GM23338 (cell line): Measurements from ENCODE around the gene HOATZ. TPM values are rescaled to one million over a fixed set of nuclear protein-coding genes. Genes with fewer than 3 reads are reported as not detected.

Experiments
- ATAC-seq: fragments of 200-7000 bp; cut with Tn5 transposase; 3 replicates; pipeline ENCODE4 v1.9.1; 2020
- DNase-seq: peaks from one replicate; pipeline ENCODE4 v3.0.0-alpha.2; 2015; ENCODE audit warnings: low spot score
- H2AFZ ChIP-seq: fragments of 200-600 bp; sonication (generic); 2 replicates; pipeline ENCODE4 v1.8.0; 2016; ENCODE audit warnings: antibody characterized with exemption, mild to moderate bottlenecking, moderate library complexity
- H3F3A ChIP-seq: fragments of 200-600 bp; sonication (generic); replicated peaks from 2 replicates; pipeline ENCODE4 v1.8.0; 2017; ENCODE audit warnings: antibody characterized with exemption, mixed run types, low read depth
- H3K27ac ChIP-seq: fragments of 200-600 bp; sonication (generic); 2 replicates; pipeline ENCODE4 v1.6.1; 2016; ENCODE audit warnings: low read depth
- H3K27me3 ChIP-seq: fragments of 200-600 bp; sonication (generic); 2 replicates; pipeline ENCODE4 v1.8.0; 2016; ENCODE audit warnings: mild to moderate bottlenecking, mixed run types, moderate library complexity; ENCODE audit not compliant: insufficient read depth
- H3K36me3 ChIP-seq: fragments of 200-600 bp; sonication (generic); 2 replicates; pipeline ENCODE4 v1.8.0; 2016; ENCODE audit warnings: mild to moderate bottlenecking; ENCODE audit not compliant: insufficient read depth
- H3K4me1 ChIP-seq: fragments of 200-600 bp; sonication (generic); 2 replicates; pipeline ENCODE4 v1.8.0; 2016; ENCODE audit warnings: mild to moderate bottlenecking, moderate library complexity; ENCODE audit not compliant: insufficient read depth
- H3K4me2 ChIP-seq: fragments of 200-600 bp; sonication (generic); 2 replicates; pipeline ENCODE4 v1.7.1; 2017; ENCODE audit warnings: mixed run types
- H3K4me3 ChIP-seq: fragments of 200-600 bp; sonication (generic); 2 replicates; pipeline ENCODE4 v1.6.1; 2016; ENCODE audit warnings: mixed run types
- H3K79me2 ChIP-seq: fragments of 200-600 bp; sonication (generic); replicated peaks from 2 replicates; pipeline ENCODE4 v1.8.0; 2017; ENCODE audit warnings: mild to moderate bottlenecking; ENCODE audit not compliant: insufficient read depth
- H3K9me2 ChIP-seq: fragments of 200-600 bp; sonication (generic); 2 replicates; pipeline ENCODE4 v1.8.0; 2017; ENCODE audit not compliant: insufficient read depth
- H4K20me1 ChIP-seq: fragments of 200-600 bp; sonication (generic); replicated peaks from 2 replicates; pipeline ENCODE4 v1.8.0; 2017; ENCODE audit warnings: mild to moderate bottlenecking; ENCODE audit not compliant: insufficient read depth
- H3K27ac Mint-ChIP-seq: 2 replicates; pipeline ENCODE4 v1.8.0; 2020; ENCODE audit warnings: inconsistent platforms, mild to moderate bottlenecking, moderate library complexity, mixed read lengths
- H3K27me3 Mint-ChIP-seq: 3 replicates; pipeline ENCODE4 v1.8.0; 2022; ENCODE audit warnings: low read depth, mild to moderate bottlenecking, moderate library complexity, mixed read lengths, inconsistent platforms; ENCODE audit not compliant: insufficient read depth, poor library complexity
- H3K36me3 Mint-ChIP-seq: 3 replicates; pipeline ENCODE4 v1.8.0; 2021; ENCODE audit warnings: low read depth, mild to moderate bottlenecking, inconsistent platforms, moderate library complexity, mixed read lengths
- H3K4me1 Mint-ChIP-seq: 3 replicates; pipeline ENCODE4 v1.8.0; 2020; ENCODE audit warnings: mild to moderate bottlenecking, inconsistent platforms, mixed read lengths
- H3K4me3 Mint-ChIP-seq: 3 replicates; pipeline ENCODE4 v1.8.0; 2021; ENCODE audit warnings: moderate library complexity, mild to moderate bottlenecking, inconsistent platforms, mixed read lengths
- H3K9me3 Mint-ChIP-seq: 3 replicates; pipeline ENCODE4 v1.8.0; 2020; ENCODE audit warnings: moderate library complexity, mild to moderate bottlenecking, inconsistent platforms, mixed read lengths
- EZH2 ChIP-seq: fragments of 200-600 bp; sonication (generic); IDR thresholded peaks from one replicate; pipeline ENCODE4 v1.8.0; 2017; ENCODE audit warnings: antibody characterized with exemption, mild to moderate bottlenecking, low read depth; ENCODE audit not compliant: unreplicated experiment
- EZH2phosphoT487 ChIP-seq: fragments of 200-600 bp; sonication (generic); IDR thresholded peaks from one replicate; pipeline ENCODE4 v1.8.1; 2018; ENCODE audit warnings: antibody characterized with exemption; ENCODE audit not compliant: unreplicated experiment
- NANOG ChIP-seq: IDR thresholded peaks from 2 replicates; pipeline ENCODE4 v1.6.1; 2016; ENCODE audit warnings: antibody characterized with exemption, borderline replicate concordance
- STAT1 ChIP-seq: IDR thresholded peaks from one replicate; pipeline ENCODE4 v1.6.1; 2016; ENCODE audit warnings: antibody characterized with exemption; ENCODE audit not compliant: unreplicated experiment
- ZNF114 ChIP-seq: fragments of 250-450 bp; sonication (Bioruptor Pico); IDR thresholded peaks from 2 replicates; pipeline ENCODE4 v1.5.0; 2020; ENCODE audit warnings: mild to moderate bottlenecking, moderate library complexity
- ZNF331 ChIP-seq: fragments of 250-450 bp; sonication (Bioruptor Pico); IDR thresholded peaks from 2 replicates; pipeline ENCODE4 v1.5.0; 2020; ENCODE audit warnings: low read depth, mild to moderate bottlenecking, moderate library complexity
- polyA plus RNA-seq: library from polyadenylated mRNA; unstranded; fragments of >200 nt; fragmentation: Nextera tagmentation; extraction: Ambion mirVana; gene quantifications from 2 replicates; pipeline ENCODE4 v1.2.1, GENCODE V29; 2016
- total RNA-seq: library from RNA; depleted of rRNA; stranded (reverse); fragments of >200 nt; shearing (Covaris generic); gene quantifications from 2 replicates; pipeline ENCODE4 v1.2.3, GENCODE V29; 2014
- TF ChIP-seq, protein P1 (sequence below): fragments of 250-450 bp; sonication (Bioruptor Pico); IDR thresholded peaks from 2 replicates; pipeline ENCODE4 v1.5.0; 2020; ENCODE audit warnings: mild to moderate bottlenecking, moderate library complexity
- TF ChIP-seq, protein P2 (sequence below), 2 experiments: fragments of 200-600 bp in 1 of 2; sonication (generic) in 1 of 2; conservative IDR thresholded peaks; 2 replicates each; pipeline versions ENCODE4 v1.5.1 to v1.6.1; 2016 to 2017; ENCODE audit warnings: antibody characterized with exemption in 2 of 2, low read depth in 2 of 2, mild to moderate bottlenecking in 2 of 2, moderate library complexity in 1 of 2
- TF ChIP-seq, protein P3 (sequence below): IDR thresholded peaks from 2 replicates; pipeline ENCODE4 v1.6.1; 2016; ENCODE audit warnings: antibody characterized with exemption
- TF ChIP-seq, protein P4 (sequence below): IDR thresholded peaks from one replicate; pipeline ENCODE4 v1.6.1; 2018; ENCODE audit warnings: antibody characterized with exemption; ENCODE audit not compliant: unreplicated experiment

HOATZ gene
- total and polyA plus RNA-seq, 2 experiments from 2014 or later = not detected

DNA sequence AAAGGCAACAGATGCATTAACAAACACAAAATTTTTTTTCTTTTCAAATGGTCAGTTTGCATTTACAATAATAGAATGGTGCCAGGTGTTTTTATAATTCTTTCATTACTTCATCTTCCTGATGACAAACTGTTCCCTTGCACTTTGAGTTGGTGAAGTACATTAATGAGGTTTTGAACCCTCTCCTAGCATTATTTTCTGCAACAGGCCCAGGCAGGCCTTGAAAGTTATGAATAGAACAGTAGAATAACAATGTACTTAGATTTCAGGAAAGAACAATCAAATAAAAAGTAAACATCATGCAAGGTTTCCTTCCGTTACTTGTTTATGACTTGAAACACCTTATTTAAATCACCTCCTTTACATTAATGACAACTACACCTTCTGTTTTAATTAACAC lies 12.0 kb upstream of the HOATZ start:
- H3K4me1 Mint-ChIP-seq = peaks cover 7% of the 10 kb centered on the region; the same call in 2 of the 3 replicates
- ATAC-seq (no peak), DNase-seq (no peak)
- no peak overlapping the region for H2AFZ ChIP-seq
- no peak overlapping the region for H3K27ac ChIP-seq
- no peaks in the 10 kb centered on the region for H3K9me3 Mint-ChIP-seq
- no peak overlapping the region for H3K27ac Mint-ChIP-seq
- no peaks in the 10 kb centered on the region for H3F3A ChIP-seq
- H3K27me3 Mint-ChIP-seq = peaks cover 2% of the 10 kb centered on the region
- H3K27me3 ChIP-seq = no peaks in the 10 kb centered on the region
- no peak for TF ChIP-seq ZNF331 (CRISPR knock-in tag)
- no peak for TF ChIP-seq EZH2
- TF ChIP-seq, protein P1, sequence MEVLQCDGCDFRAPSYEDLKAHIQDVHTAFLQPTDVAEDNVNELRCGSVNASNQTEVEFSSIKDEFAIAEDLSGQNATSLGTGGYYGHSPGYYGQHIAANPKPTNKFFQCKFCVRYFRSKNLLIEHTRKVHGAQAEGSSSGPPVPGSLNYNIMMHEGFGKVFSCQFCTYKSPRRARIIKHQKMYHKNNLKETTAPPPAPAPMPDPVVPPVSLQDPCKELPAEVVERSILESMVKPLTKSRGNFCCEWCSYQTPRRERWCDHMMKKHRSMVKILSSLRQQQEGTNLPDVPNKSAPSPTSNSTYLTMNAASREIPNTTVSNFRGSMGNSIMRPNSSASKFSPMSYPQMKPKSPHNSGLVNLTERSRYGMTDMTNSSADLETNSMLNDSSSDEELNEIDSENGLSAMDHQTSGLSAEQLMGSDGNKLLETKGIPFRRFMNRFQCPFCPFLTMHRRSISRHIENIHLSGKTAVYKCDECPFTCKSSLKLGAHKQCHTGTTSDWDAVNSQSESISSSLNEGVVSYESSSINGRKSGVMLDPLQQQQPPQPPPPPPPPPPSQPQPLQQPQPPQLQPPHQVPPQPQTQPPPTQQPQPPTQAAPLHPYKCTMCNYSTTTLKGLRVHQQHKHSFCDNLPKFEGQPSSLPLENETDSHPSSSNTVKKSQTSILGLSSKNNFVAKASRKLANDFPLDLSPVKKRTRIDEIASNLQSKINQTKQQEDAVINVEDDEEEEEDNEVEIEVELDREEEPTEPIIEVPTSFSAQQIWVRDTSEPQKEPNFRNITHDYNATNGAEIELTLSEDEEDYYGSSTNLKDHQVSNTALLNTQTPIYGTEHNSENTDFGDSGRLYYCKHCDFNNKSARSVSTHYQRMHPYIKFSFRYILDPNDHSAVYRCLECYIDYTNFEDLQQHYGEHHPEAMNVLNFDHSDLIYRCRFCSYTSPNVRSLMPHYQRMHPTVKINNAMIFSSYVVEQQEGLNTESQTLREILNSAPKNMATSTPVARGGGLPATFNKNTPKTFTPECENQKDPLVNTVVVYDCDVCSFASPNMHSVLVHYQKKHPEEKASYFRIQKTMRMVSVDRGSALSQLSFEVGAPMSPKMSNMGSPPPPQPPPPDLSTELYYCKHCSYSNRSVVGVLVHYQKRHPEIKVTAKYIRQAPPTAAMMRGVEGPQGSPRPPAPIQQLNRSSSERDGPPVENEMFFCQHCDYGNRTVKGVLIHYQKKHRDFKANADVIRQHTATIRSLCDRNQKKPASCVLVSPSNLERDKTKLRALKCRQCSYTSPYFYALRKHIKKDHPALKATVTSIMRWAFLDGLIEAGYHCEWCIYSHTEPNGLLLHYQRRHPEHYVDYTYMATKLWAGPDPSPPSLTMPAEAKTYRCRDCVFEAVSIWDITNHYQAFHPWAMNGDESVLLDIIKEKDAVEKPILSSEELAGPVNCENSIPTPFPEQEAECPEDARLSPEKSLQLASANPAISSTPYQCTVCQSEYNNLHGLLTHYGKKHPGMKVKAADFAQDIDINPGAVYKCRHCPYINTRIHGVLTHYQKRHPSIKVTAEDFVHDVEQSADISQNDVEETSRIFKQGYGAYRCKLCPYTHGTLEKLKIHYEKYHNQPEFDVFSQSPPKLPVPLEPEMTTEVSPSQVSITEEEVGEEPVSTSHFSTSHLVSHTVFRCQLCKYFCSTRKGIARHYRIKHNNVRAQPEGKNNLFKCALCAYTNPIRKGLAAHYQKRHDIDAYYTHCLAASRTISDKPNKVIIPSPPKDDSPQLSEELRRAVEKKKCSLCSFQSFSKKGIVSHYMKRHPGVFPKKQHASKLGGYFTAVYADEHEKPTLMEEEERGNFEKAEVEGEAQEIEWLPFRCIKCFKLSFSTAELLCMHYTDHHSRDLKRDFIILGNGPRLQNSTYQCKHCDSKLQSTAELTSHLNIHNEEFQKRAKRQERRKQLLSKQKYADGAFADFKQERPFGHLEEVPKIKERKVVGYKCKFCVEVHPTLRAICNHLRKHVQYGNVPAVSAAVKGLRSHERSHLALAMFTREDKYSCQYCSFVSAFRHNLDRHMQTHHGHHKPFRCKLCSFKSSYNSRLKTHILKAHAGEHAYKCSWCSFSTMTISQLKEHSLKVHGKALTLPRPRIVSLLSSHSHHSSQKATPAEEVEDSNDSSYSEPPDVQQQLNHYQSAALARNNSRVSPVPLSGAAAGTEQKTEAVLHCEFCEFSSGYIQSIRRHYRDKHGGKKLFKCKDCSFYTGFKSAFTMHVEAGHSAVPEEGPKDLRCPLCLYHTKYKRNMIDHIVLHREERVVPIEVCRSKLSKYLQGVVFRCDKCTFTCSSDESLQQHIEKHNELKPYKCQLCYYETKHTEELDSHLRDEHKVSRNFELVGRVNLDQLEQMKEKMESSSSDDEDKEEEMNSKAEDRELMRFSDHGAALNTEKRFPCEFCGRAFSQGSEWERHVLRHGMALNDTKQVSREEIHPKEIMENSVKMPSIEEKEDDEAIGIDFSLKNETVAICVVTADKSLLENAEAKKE (CRISPR knock-in tag) = no peak
- TF ChIP-seq, protein P2, sequence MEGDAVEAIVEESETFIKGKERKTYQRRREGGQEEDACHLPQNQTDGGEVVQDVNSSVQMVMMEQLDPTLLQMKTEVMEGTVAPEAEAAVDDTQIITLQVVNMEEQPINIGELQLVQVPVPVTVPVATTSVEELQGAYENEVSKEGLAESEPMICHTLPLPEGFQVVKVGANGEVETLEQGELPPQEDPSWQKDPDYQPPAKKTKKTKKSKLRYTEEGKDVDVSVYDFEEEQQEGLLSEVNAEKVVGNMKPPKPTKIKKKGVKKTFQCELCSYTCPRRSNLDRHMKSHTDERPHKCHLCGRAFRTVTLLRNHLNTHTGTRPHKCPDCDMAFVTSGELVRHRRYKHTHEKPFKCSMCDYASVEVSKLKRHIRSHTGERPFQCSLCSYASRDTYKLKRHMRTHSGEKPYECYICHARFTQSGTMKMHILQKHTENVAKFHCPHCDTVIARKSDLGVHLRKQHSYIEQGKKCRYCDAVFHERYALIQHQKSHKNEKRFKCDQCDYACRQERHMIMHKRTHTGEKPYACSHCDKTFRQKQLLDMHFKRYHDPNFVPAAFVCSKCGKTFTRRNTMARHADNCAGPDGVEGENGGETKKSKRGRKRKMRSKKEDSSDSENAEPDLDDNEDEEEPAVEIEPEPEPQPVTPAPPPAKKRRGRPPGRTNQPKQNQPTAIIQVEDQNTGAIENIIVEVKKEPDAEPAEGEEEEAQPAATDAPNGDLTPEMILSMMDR (conservative IDR thresholded peaks at IDR 0.05; ENCODE audit: low read depth in 2 of 2) = no peak
- no peak for TF ChIP-seq ZNF114 (CRISPR knock-in tag)
- no peak for TF ChIP-seq NANOG
- TF ChIP-seq, protein P3, sequence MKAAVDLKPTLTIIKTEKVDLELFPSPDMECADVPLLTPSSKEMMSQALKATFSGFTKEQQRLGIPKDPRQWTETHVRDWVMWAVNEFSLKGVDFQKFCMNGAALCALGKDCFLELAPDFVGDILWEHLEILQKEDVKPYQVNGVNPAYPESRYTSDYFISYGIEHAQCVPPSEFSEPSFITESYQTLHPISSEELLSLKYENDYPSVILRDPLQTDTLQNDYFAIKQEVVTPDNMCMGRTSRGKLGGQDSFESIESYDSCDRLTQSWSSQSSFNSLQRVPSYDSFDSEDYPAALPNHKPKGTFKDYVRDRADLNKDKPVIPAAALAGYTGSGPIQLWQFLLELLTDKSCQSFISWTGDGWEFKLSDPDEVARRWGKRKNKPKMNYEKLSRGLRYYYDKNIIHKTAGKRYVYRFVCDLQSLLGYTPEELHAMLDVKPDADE = no peak
- TF ChIP-seq, protein P4, sequence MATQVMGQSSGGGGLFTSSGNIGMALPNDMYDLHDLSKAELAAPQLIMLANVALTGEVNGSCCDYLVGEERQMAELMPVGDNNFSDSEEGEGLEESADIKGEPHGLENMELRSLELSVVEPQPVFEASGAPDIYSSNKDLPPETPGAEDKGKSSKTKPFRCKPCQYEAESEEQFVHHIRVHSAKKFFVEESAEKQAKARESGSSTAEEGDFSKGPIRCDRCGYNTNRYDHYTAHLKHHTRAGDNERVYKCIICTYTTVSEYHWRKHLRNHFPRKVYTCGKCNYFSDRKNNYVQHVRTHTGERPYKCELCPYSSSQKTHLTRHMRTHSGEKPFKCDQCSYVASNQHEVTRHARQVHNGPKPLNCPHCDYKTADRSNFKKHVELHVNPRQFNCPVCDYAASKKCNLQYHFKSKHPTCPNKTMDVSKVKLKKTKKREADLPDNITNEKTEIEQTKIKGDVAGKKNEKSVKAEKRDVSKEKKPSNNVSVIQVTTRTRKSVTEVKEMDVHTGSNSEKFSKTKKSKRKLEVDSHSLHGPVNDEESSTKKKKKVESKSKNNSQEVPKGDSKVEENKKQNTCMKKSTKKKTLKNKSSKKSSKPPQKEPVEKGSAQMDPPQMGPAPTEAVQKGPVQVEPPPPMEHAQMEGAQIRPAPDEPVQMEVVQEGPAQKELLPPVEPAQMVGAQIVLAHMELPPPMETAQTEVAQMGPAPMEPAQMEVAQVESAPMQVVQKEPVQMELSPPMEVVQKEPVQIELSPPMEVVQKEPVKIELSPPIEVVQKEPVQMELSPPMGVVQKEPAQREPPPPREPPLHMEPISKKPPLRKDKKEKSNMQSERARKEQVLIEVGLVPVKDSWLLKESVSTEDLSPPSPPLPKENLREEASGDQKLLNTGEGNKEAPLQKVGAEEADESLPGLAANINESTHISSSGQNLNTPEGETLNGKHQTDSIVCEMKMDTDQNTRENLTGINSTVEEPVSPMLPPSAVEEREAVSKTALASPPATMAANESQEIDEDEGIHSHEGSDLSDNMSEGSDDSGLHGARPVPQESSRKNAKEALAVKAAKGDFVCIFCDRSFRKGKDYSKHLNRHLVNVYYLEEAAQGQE = no peak
- TF ChIP-seq EZH2phosphoT487 = no peak
- TF ChIP-seq STAT1 = no peak
- H3K36me3 ChIP-seq = no peaks in the 10 kb centered on the region
- no peaks in the 10 kb centered on the region for H3K36me3 Mint-ChIP-seq
- no peak overlapping the region for H3K4me3 ChIP-seq
- H3K4me2 ChIP-seq = no peak overlapping the region
- no peak overlapping the region for H3K4me3 Mint-ChIP-seq
- no peaks in the 10 kb centered on the region for H3K4me1 ChIP-seq
- H4K20me1 ChIP-seq = no peaks in the 10 kb centered on the region
- H3K9me2 ChIP-seq = no peaks in the 10 kb centered on the region
- H3K79me2 ChIP-seq = no peaks in the 10 kb centered on the region
